GM18867 (cell line): Measurements from ENCODE around the gene AATF.
"Not testable (repeated sequence)": the region's sequence is repeated elsewhere in the genome, so short reads cannot be mapped to it uniquely, and the experiment has no call there.

Experiments used
- ATAC-seq: cut with Tn5 transposase; IDR thresholded peaks from one replicate; pipeline ENCODE4 v1.9.1; 2021; ENCODE audit warnings: mild to moderate bottlenecking, moderate library complexity; ENCODE audit not compliant: unreplicated experiment

Gene AATF

DNA sequence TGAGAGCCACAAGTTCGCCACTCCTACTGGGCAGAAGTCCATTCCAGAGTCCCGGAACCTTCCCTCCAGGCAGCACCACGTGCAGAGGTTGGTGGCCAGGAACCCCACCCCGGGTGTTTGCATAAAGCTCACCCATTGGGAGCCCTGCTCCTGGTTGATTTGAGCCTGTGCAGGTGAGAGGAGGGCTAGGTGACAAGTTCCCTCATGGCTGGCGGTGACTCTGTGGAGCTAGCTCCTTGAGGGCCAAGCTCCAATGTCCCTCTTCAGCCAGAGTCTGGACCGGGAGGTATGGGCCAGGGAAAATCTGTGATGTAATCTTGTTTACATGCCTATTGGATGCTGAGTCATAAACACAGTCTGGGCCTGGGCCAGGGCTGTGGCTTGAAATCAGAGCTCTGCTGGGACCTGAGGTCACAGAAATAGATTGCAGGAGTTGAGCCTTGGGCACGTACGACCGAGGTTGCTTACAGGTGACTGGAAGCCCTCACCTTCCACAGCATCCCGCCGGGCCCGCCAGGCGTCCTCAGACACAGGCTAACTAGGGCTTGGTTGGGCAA, 118.9 kb downstream of the AATF start:
- no peak for ATAC-seq

DNA sequence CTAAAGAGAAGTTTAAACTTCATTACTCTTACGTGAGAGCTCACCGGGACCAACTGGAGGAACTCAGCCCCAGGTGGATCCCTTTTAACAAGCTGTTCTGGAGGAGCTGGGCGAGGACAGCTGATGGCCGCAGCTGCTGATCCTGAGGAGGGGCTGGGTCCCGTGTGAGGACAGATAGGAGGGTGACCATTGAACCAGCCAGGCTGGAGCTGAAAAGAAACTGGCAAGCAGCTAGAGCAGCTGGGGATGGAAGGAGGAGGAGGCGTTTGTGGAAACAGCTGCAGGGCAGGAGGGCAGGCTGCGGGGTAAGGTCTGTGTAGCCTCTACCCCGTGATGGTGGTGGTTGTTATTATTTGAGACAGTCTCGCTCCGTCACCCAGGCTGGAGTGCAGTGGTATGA, 119.5 kb downstream of the AATF start:
- no peak for ATAC-seq

DNA sequence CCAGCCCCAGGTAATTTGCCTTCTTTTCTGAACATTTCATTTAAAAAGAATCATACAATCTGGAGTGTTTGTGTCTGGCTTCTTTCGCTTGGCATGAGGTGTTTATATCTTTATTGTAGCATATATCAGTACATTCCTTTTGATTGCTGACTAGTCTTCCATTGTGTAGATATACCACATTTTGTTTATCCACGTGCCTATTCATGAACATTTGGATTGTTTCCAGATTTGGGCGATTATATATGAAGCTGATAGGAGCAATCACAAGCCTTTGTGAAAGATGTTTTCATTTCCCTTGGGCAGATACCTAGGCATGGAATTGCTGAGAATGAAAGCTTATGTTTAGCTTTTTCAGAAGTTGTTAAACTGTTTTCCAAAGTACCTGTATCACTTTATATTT, 120.3 kb downstream of the AATF start:
- no peak for ATAC-seq

DNA sequence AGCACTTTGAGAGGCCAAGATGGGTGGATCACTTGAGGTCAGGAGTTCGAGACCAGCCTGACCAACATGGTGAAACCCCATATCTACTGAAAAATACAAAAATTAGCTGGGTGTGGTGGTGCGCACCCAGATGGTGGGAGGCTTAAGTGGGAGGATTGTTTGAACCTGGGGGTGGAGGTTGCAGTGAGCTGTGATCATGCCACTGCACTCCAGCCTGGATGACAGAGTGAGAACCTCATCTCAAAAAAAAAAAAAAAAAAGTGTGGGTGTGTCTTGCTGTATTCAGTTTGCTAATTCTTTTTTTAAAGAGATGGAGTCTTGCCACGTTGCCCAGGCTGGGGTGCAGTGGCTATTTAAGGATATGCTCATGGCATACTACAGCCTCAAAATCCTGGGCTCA, 124.7 kb downstream of the AATF start:
- not testable (repeated sequence) for ATAC-seq

DNA sequence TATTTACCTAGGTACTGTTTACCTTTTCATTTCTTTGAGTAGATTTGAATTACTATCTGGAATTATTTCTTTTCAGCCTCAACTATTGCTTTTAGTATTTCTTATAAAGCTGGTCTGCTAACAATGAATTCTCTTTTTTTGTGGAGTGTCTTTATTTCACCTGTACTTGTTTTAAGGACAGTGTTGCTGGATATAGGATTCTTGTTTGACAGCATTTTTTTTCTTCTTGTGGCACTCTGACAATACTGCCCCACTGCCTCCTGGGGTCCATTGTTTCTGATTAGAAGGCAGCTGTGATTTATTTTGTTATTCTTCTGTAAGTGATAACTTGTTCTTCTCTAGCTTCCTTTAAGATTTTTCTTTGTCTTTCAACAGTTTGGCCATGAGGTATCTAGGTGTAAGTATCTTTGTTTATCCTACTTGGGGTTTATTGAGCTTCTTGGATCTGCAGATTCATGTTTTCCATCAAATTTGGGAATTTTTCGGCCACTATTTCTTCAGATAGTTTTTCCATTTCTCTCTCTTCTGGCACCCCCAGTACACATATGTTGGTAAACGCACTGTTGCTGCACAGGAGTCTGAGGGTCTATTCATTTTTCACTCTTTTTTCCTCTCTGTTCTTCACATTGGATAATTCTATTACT, 130.4 kb downstream of the AATF start:
- ATAC-seq = no peak

DNA sequence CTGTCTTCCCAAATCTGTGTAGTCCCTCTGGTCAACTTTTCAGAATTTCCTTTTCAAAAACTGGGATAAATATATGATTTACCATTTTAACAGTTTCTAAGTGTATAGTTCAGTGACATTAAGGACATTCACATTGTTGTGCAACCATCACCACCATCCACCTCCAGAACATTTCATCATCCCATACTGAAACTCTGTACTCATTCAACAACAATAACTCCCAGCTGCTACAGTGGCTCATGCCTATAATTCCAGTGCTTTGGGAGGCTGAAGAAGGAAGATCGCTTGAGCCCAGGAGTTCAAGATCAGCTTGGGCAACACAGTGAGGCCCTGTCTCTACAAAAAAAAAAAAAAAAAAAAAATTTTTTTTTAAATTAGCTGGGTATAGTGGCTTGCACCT, 131.0 kb downstream of the AATF start:
- ATAC-seq = no peak

DNA sequence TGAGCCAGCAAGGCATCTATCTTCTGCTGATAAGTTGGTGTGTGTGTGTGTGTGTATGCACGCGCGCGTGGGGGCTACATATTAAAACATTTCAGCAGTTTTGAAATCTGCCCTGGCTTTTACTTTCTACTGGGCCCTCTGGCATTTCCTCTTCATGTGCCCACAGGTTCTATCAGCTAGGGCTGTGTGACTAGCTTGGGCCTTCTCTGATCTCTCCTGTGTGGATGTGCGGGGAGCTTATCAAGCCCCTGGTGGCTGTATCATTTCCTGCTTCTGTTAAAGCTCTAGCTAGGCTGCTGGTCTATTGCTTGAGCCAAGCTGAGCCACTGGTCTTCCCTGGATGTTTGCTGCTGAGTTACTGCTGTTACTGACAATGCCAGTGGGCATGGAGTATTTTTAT, 132.5 kb downstream of the AATF start:
- ATAC-seq = no peak

DNA sequence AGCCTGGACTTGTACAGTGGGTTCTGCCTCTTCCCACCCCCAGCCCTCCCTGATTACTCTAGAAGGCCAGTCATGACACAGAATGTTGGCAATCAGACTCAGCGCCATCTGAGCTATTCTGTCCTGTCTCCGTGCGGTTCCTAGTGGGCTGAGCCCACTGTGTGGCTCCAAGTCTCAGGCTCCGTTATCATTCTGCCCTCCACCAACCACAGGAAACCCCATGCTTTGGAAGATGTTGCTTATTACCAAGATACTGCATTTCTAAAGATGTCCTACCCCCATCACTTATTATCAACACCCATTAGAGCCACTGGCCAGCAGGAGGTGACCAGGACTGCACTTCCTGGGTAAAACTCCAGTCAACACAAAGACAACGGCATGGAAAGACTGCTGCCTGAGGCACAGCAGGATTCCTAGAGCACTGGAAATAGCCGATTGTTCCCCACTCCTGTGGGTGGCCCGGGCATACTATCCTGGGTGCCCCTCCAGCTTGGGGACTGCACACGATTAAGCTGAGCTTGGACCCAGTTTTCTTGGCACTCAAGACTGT, 133.6 kb downstream of the AATF start:
- no peak for ATAC-seq

DNA sequence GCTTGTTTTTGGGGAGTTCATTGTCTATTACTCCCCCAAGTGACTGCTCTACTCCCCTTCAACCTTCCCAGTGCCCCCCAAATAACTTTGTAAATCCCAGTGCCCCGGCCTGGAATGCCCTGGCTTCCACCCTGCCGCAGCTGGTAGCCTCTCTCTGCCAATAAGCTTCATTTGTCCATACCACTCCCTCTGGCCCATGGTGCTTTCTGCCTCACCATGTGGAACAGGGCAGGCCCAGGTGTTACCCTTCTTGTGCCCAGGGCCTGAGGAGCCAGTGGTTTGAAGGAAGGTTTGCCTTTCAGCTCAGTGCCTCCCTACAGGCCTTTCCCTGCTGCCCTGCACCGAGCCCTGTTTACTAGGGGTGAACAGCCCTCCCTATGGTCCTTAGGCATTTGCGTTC, 134.2 kb downstream of the AATF start:
- ATAC-seq = no peak

DNA sequence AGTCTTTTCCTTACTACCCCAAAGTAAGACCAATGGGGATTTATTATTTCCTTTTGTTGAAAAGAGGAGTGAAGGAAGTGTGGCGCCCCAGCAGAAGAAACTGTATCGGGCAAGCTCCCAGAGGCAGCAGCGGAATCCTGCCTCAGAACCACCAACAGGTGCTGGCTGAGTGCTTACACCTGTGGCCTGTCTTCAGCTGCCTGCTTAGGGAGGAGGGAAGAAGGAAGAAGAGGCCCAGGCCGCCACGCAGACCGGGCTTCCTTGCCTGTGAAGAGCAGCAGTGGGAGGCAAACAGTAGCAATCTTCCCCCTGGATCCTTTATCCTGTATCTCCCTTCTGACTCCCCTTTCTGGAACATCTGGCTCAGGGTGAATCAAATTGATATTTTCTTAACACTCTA, 134.7 kb downstream of the AATF start:
- no peak for ATAC-seq

DNA sequence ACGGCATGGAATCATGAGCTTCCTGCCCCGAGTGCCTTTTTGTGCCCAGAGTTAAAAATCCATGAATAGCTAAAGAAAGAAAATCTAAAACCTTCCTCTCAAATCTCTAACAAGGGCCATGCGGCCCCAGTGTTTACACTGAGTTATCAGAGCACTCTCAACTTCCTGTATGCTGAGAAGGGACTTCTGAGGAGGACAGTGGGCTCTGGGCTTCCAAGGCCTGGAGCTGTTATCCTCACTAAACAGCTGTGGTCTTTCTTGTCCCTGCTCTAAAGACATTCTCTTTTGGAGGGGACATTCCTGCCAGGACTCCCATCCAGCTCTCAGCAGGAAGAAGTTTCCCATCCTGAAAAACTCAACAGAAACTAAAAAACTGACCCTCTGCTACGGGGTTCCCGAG, 135.6 kb downstream of the AATF start:
- no peak for ATAC-seq

DNA sequence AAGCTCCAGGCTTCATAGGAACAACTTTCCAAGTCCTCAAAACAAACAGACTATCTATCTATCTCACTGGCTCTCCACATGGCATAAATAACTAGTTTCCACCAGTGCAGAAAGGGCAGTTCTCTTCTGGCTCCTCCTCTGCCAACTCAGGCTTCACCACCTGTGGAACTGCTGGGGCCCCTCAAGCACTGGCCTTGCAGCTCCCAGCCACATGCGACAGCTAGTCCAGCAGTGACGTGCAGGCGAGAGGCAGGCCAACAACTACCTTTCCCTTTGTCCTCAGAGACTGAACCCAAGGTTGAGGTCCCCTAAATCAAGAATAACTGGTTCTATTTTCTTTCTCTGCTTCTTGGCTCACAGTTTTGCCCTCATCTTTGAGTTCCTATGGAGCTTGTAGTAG, 137.6 kb downstream of the AATF start:
- no peak for ATAC-seq

DNA sequence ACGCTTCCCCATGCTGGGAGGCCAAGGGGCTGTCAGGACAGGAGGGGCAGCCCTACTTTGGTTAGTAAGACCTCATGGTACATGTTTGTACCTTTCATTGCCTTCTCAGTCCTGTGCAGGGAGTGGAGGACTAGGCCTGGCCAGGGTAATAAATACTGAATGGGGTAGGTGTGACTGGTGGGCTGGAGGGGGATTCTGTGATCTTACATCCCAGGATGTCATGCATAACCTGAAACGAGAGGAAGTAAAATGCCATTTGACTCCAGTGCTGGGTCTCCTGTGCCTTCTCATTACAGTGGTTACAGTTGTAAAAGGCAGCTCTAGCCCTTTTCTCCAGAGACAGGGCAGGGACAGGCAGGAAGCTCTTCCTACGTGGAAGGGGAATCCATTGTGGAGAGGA, 138.2 kb downstream of the AATF start:
- ATAC-seq = no peak

DNA sequence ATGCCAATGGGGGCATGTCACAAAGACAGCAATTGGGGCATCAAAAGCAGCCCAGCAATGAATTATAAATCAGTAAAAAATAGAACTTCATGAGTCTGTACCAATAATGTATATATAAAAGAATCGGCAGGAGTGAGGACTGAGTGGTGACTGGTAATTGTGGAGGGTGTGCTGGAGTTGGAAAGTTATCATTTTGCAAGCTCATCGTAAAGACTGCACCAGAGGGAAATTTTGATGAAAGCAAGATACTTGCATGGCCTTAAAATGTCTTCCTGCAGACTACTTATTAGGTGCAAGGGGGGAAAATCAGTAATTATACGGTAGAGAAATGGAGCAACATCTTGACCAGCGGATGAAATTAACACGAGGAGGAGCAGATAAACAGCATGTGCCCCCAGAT, 138.9 kb downstream of the AATF start:
- no peak for ATAC-seq

DNA sequence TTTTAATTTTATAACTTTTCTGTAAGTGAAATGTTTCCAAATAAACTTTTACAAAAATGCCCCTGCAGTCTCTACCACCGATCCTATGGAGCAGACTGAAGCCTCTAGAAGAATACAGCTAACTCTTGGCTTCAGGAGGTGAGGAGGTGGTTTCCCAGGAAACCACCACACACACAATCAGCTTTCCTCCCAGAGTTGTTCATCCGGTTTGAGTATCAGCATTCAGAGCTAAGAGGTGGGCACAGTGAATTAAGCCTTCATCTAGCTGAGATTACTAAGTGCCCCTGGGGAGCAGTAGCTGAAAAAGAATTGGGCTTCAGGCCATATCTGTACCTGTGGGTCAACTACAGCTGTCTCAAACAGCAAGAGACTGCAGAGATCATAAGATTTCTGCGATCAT, 139.7 kb downstream of the AATF start:
- no peak for ATAC-seq

DNA sequence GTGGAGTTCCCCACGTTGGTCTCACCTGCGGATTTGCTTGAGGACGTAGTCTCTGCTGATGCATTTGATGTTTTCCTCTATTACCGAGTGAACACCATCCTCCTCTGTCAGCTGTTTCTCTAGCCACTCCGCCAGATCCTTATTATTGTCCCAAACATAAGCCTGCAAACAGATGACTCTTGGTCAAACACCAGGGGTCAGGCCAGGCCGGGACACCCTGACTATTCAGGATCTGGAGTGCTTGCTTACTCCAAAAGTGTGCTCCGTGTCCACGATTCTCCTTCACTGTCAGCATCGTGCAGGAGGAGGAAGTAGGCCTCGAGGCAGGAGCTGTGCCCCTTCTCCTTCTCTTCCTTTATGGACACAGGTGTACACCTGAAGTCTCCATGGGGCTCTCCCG, 140.2 kb downstream of the AATF start:
- ATAC-seq = no peak

DNA sequence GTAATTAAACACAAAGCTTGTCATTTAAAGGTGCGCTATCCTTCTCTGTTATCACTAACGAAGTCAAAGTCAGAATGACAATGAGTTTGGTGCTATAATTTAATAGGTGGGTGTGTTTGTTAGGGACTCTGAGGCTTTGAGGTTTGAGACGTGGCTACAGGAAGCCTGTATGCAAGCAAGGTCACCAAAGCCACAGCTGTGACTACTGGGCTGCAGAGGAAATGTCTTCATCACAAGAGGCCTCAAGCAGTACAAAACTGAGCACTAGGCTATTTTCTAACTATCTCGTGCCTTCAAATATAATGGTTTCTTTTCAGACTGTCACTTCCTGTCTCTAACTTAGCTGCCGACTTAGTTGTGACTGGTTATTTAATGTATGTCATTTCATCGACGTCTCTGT, 141.2 kb downstream of the AATF start:
- no peak for ATAC-seq

DNA sequence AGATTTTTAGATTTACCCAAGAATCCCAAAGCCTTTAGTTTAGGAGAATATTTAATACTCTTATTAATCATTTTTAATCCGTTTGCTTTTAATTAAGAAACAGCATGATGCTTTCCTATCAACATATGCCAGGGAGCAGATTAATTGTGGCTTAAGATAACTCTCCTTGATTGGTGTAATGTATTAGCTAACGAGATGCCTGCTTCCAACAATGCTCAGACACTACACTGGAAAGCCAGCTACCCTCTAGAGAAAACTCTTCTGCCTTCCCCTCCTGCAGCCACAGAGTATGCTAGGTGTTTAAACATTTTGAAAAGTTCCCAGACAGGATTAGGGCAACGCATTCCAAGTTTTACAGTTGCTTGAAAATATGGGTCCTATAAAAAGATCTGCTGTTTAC, 142.2 kb downstream of the AATF start:
- ATAC-seq = no peak

DNA sequence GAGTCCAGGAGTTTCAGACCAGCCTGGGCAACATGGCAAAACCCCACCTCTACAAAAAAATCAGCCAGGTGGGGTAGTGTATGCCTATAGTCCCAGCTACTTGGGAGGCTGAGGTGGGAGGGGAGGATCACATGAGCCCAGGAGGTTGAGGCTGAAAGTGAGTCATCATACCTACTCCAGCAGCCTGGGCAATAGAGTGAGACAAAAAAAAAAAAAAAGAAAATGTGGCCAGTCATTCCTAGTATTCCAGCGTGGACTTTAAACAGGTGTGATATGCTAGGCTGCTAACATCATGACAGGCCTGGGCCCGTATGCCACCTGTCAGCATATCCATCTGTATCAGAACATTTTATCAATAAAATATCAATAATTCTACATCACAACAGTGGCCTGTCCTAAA, 143.3 kb downstream of the AATF start:
- no peak for ATAC-seq

DNA sequence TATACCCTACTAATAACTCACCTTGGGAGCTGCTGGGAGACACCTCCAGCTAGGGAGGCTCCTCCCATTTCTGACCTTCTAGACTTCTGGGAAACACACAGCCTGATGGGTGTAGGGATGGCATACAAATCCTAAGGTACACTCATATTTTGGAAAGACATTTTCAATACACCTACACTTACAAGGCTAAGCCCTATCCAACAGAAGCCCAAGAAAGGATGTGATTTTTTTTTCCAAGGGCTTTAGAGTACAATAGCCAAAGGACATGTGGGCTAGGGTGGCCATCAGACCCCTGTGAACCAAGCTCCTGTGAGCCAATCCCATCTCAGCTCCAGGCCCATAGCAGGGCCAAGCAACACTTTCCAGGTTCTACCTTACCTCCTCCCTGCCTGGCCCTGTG, 143.9 kb downstream of the AATF start:
- ATAC-seq = no peak

DNA sequence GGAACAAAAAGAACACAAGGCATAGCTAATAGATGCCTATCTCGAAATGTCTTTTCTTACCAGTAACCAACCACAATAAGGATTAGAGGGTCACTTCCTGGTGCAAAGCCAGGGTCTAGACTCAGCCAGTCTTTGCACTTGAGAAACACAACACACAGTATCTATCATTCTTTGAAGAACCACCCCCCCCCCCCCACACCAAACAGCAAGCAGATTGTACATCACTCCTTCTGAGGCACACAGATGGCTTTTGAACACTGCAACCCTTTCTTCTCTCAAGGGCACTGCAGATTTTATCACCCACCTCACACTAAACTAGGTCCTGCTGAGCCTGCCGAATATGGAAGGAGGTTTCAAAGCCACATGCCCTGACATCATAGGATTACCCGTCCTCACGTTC, 145.6 kb downstream of the AATF start:
- ATAC-seq = no peak

DNA sequence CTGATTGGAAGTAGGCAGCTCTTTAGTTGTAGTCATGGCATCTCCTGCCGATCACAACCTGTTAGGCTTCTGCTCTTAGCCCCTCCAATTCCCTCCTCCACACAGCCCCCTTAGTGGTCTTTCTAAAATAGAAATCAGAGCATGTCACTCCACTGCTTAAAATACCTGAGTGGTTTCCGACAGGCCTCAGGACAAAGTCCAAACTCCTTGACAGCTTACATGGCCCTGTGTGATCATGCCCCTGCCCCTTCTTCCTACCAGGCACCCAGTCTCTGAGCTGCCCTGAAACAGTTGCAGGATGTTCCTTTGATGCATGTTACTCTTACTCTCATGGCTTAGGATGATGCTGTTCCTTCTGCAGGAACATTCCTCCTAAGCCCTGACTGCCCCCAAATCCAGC, 147.3 kb downstream of the AATF start:
- no peak for ATAC-seq

DNA sequence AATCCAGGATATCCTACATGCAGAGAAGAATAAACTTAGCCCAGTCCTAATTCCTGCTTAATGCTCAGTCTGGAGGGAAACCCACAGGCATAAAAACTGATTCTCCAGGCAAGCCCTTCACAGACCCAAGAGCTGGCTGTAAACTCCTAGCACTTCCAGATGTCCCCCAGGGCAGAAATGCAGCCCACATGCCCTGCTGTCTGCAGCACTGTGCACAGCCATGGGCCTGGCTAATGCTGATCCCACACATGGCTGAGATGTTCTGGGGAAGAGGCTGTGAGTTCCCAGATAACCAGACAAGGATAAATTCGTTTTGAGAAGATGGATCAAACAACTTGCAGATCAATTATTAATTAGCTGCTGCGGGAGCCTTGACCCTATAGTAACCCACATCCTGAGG, 148.4 kb downstream of the AATF start:
- no peak for ATAC-seq
